ENCODE results near the gene RAPGEF4.

GRCh38 chr2:172951554-172951953, 215.9 kb downstream of the RAPGEF4 start:
- TF ChIP-seq SIN3A (IDR thresholded peaks at IDR 0.05; ENCODE audit: borderline replicate concordance, insufficient read depth, low read length): no peak
- no peak for TF ChIP-seq POLR2AphosphoS5 (IDR thresholded peaks at IDR 0.05; ENCODE audit: low read depth, low read length)
- TF ChIP-seq TAF1 (IDR thresholded peaks at IDR 0.05; ENCODE audit: borderline replicate concordance, insufficient read depth, low read length): no peak
- TF ChIP-seq, protein P1, sequence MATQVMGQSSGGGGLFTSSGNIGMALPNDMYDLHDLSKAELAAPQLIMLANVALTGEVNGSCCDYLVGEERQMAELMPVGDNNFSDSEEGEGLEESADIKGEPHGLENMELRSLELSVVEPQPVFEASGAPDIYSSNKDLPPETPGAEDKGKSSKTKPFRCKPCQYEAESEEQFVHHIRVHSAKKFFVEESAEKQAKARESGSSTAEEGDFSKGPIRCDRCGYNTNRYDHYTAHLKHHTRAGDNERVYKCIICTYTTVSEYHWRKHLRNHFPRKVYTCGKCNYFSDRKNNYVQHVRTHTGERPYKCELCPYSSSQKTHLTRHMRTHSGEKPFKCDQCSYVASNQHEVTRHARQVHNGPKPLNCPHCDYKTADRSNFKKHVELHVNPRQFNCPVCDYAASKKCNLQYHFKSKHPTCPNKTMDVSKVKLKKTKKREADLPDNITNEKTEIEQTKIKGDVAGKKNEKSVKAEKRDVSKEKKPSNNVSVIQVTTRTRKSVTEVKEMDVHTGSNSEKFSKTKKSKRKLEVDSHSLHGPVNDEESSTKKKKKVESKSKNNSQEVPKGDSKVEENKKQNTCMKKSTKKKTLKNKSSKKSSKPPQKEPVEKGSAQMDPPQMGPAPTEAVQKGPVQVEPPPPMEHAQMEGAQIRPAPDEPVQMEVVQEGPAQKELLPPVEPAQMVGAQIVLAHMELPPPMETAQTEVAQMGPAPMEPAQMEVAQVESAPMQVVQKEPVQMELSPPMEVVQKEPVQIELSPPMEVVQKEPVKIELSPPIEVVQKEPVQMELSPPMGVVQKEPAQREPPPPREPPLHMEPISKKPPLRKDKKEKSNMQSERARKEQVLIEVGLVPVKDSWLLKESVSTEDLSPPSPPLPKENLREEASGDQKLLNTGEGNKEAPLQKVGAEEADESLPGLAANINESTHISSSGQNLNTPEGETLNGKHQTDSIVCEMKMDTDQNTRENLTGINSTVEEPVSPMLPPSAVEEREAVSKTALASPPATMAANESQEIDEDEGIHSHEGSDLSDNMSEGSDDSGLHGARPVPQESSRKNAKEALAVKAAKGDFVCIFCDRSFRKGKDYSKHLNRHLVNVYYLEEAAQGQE (IDR thresholded peaks at IDR 0.05; ENCODE audit: insufficient read depth in 1 of 2, low read depth in 2 of 2, low read length in 2 of 2): no peak
